ENCODE measurements around the gene MBTPS1.
A peak's percentile ranks its signal among the peaks of the same experiment; 100 is the strongest.

MBTPS1 gene

GRCh38 chr16:84069540-84069939, 47.2 kb downstream of the MBTPS1 start:
- Histone ChIP-seq H3K9me3 (ENCODE audit: control insufficient read depth, low read length) (no peaks in the 10 kb centered on the region), H3K36me3 (ENCODE audit: control insufficient read depth, insufficient read depth, low read length, severe bottlenecking) (peaks cover 95% of the 10 kb centered on the region), H3K4me1 (ENCODE audit: control insufficient read depth, insufficient read depth, low read length) (no peaks in the 10 kb centered on the region), H3K4me3 (ENCODE audit: low read length) (no peak overlapping the region), H3K27me3 (replicated peaks; ENCODE audit: control insufficient read depth, insufficient read depth, low read length) (no peaks in the 10 kb centered on the region), H3K9ac (ENCODE audit: low read length) (no peak overlapping the region)
- no peak for DNase-seq (ENCODE audit: low read depth)

GRCh38 chr16:84068783-84069462, 47.8 kb downstream of the MBTPS1 start:
- Histone ChIP-seq H3K9ac (ENCODE audit: low read length) (no peak overlapping the region), H3K9me3 (ENCODE audit: control insufficient read depth, low read length) (no peaks in the 10 kb centered on the region), H3K36me3 (ENCODE audit: control insufficient read depth, insufficient read depth, low read length, severe bottlenecking) (peaks cover 91% of the 10 kb centered on the region), H3K4me3 (ENCODE audit: low read length) (no peak overlapping the region), H3K4me1 (ENCODE audit: control insufficient read depth, insufficient read depth, low read length) (no peaks in the 10 kb centered on the region), H3K27me3 (replicated peaks; ENCODE audit: control insufficient read depth, insufficient read depth, low read length) (no peaks in the 10 kb centered on the region)
- DNase-seq (ENCODE audit: low read depth), result no peak

- Histone ChIP-seq H3K4me1 (ENCODE audit: control insufficient read depth, insufficient read depth, low read length) (no peaks in the 10 kb centered on the region), H3K9ac (ENCODE audit: low read length) (no peak overlapping the region), H3K9me3 (ENCODE audit: control insufficient read depth, low read length) (no peaks in the 10 kb centered on the region), H3K36me3 (ENCODE audit: control insufficient read depth, insufficient read depth, low read length, severe bottlenecking) (peaks cover 91% of the 10 kb centered on the region), H3K4me3 (ENCODE audit: low read length) (no peak overlapping the region), H3K27me3 (replicated peaks; ENCODE audit: control insufficient read depth, insufficient read depth, low read length) (no peaks in the 10 kb centered on the region)
- no peak for DNase-seq (ENCODE audit: low read depth)
These were observed 48.7 kb downstream of the MBTPS1 start for GRCh38 chr16:84068041-84068440.

GRCh38 chr16:84067640-84068039, 49.1 kb downstream of the MBTPS1 start:
- Histone ChIP-seq H3K4me1 (ENCODE audit: control insufficient read depth, insufficient read depth, low read length) (no peaks in the 10 kb centered on the region), H3K36me3 (ENCODE audit: control insufficient read depth, insufficient read depth, low read length, severe bottlenecking) (peaks cover 90% of the 10 kb centered on the region)
- no peak for DNase-seq (ENCODE audit: low read depth)

GRCh38 chr16:84065536-84066132, 51.1 kb downstream of the MBTPS1 start:
- peak; percentile 77 for DNase-seq (ENCODE audit: low read depth)

More at GRCh38 chr16:84067640-84068039, 49.1 kb downstream of the MBTPS1 start:
- no peaks in the 10 kb centered on the region for H3K9me3 ChIP-seq (ENCODE audit: control insufficient read depth, low read length)
- no peak overlapping the region for H3K9ac ChIP-seq (ENCODE audit: low read length)
- H3K27me3 ChIP-seq (replicated peaks; ENCODE audit: control insufficient read depth, insufficient read depth, low read length), result no peaks in the 10 kb centered on the region
- no peak overlapping the region for H3K4me3 ChIP-seq (ENCODE audit: low read length)

GRCh38 chr16:84063980-84064379, 52.8 kb downstream of the MBTPS1 start:
- H3K9me3 ChIP-seq (ENCODE audit: control insufficient read depth, low read length), result no peaks in the 10 kb centered on the region
- no peak overlapping the region for H3K4me3 ChIP-seq (ENCODE audit: low read length)
- no peaks in the 10 kb centered on the region for H3K27me3 ChIP-seq (replicated peaks; ENCODE audit: control insufficient read depth, insufficient read depth, low read length)
- no peak for DNase-seq (ENCODE audit: low read depth)
- H3K36me3 ChIP-seq (ENCODE audit: control insufficient read depth, insufficient read depth, low read length, severe bottlenecking), result peaks cover 80% of the 10 kb centered on the region
- no peaks in the 10 kb centered on the region for H3K4me1 ChIP-seq (ENCODE audit: control insufficient read depth, insufficient read depth, low read length)
- H3K9ac ChIP-seq (ENCODE audit: low read length), result no peak overlapping the region

More at GRCh38 chr16:84065536-84066132, 51.1 kb downstream of the MBTPS1 start:
- Histone ChIP-seq H3K4me3 (ENCODE audit: low read length) (no peak overlapping the region), H3K36me3 (ENCODE audit: control insufficient read depth, insufficient read depth, low read length, severe bottlenecking) (peaks cover 82% of the 10 kb centered on the region), H3K9me3 (ENCODE audit: control insufficient read depth, low read length) (no peaks in the 10 kb centered on the region), H3K27me3 (replicated peaks; ENCODE audit: control insufficient read depth, insufficient read depth, low read length) (no peaks in the 10 kb centered on the region), H3K9ac (ENCODE audit: low read length) (no peak overlapping the region), H3K4me1 (ENCODE audit: control insufficient read depth, insufficient read depth, low read length) (no peaks in the 10 kb centered on the region)

- Histone ChIP-seq H3K4me1 (ENCODE audit: control insufficient read depth, insufficient read depth, low read length) (no peaks in the 10 kb centered on the region), H3K9me3 (ENCODE audit: control insufficient read depth, low read length) (no peaks in the 10 kb centered on the region), H3K4me3 (ENCODE audit: low read length) (no peak overlapping the region), H3K9ac (ENCODE audit: low read length) (no peak overlapping the region), H3K36me3 (ENCODE audit: control insufficient read depth, insufficient read depth, low read length, severe bottlenecking) (peaks cover 80% of the 10 kb centered on the region), H3K27me3 (replicated peaks; ENCODE audit: control insufficient read depth, insufficient read depth, low read length) (no peaks in the 10 kb centered on the region)
- DNase-seq (ENCODE audit: low read depth), result peak; percentile 82
These were observed 53.8 kb downstream of the MBTPS1 start for GRCh38 chr16:84062734-84063640.

GRCh38 chr16:84061236-84061819, 55.4 kb downstream of the MBTPS1 start:
- Histone ChIP-seq H3K36me3 (ENCODE audit: control insufficient read depth, insufficient read depth, low read length, severe bottlenecking) (peaks cover 80% of the 10 kb centered on the region), H3K4me3 (ENCODE audit: low read length) (no peak overlapping the region), H3K9ac (ENCODE audit: low read length) (no peak overlapping the region), H3K9me3 (ENCODE audit: control insufficient read depth, low read length) (no peaks in the 10 kb centered on the region), H3K27me3 (replicated peaks; ENCODE audit: control insufficient read depth, insufficient read depth, low read length) (no peaks in the 10 kb centered on the region), H3K4me1 (ENCODE audit: control insufficient read depth, insufficient read depth, low read length) (no peaks in the 10 kb centered on the region)
- DNase-seq (ENCODE audit: low read depth), result no peak

GRCh38 chr16:84059946-84060901, 56.5 kb downstream of the MBTPS1 start:
- Histone ChIP-seq H3K4me3 (ENCODE audit: low read length) (no peak overlapping the region), H3K9me3 (ENCODE audit: control insufficient read depth, low read length) (no peaks in the 10 kb centered on the region), H3K36me3 (ENCODE audit: control insufficient read depth, insufficient read depth, low read length, severe bottlenecking) (peaks cover 80% of the 10 kb centered on the region), H3K27me3 (replicated peaks; ENCODE audit: control insufficient read depth, insufficient read depth, low read length) (no peaks in the 10 kb centered on the region), H3K9ac (ENCODE audit: low read length) (no peak overlapping the region), H3K4me1 (ENCODE audit: control insufficient read depth, insufficient read depth, low read length) (no peaks in the 10 kb centered on the region)
- no peak for DNase-seq (ENCODE audit: low read depth)

GRCh38 chr16:84059111-84059510, 57.6 kb downstream of the MBTPS1 start:
- H3K4me1 ChIP-seq (ENCODE audit: control insufficient read depth, insufficient read depth, low read length), result no peaks in the 10 kb centered on the region
- H3K36me3 ChIP-seq (ENCODE audit: control insufficient read depth, insufficient read depth, low read length, severe bottlenecking), result peaks cover 83% of the 10 kb centered on the region
- no peak for DNase-seq (ENCODE audit: low read depth)
- no peaks in the 10 kb centered on the region for H3K27me3 ChIP-seq (replicated peaks; ENCODE audit: control insufficient read depth, insufficient read depth, low read length)
- H3K9ac ChIP-seq (ENCODE audit: low read length), result no peak overlapping the region
- H3K4me3 ChIP-seq (ENCODE audit: low read length), result no peak overlapping the region
- no peaks in the 10 kb centered on the region for H3K9me3 ChIP-seq (ENCODE audit: control insufficient read depth, low read length)
